Measurements from ENCODE around the gene AGBL4.
"Not testable (repeated sequence)": the region's sequence is repeated elsewhere in the genome, so short reads cannot be mapped to it uniquely, and the experiment has no call there.

Gene AGBL4

DNA sequence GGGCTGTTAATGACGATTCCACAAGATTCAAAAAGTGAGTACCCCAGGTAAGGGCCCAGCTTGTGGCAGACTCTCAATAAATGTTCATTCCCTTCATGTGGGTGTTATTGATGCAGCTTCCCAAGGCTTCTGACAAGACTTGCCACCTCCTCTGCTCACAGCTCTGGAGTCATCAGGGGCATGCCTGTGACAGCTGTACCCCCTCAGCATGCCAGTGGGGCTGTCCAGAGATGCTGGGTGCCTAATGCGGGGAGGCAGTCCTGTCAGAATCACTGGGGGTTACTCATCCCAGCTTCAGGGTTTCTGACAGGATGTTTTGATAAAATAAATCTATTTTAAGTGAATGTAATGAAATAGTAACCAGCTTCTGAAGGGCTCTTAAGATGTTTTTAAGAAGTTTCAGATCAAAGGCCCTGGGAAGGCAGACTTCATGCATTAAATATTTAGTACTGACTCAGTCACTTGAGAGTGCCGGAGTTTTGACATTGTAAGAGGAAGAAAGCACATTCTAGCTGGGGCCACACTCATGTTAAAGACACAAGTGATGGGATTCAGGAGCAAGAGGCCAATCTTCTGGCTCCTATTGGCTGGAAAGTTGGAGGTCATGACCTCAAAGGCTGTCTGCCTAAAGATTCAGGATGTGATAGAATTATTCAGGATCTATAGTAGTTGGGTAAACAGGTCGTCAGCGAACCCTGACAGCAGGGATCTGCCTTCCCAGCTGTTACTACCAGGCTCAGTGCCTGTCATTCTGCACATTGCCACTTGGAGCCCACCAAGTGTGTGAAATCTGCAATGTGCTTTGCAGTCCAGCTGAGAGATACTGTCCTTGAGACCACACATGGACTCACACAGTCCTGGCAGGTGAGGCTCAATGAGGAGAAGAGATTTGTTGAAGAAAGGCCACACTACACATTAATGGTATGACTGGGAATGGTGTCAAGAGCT is 1007.5 kb downstream of the AGBL4 start:
- DNase-seq = no peak

DNA sequence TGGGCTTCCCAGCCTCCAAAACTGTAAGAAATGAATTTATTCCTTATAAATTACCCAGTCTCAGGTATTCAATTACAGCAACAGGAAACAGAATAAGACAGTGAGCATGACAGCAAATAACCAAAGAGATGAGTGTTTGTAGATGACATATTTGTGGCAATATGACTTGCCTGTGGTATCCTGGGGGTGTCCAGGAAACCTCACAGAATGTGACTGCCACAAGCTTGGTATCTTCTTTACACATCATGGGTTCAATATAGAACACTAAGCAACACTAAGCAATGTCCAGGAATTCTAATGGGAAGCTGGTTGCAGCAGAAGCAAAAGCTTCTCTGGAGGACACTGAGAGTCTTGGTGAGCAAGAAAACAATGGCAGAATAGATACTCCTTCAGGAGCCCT is 1010.7 kb downstream of the AGBL4 start:
- DNase-seq = no peak

DNA sequence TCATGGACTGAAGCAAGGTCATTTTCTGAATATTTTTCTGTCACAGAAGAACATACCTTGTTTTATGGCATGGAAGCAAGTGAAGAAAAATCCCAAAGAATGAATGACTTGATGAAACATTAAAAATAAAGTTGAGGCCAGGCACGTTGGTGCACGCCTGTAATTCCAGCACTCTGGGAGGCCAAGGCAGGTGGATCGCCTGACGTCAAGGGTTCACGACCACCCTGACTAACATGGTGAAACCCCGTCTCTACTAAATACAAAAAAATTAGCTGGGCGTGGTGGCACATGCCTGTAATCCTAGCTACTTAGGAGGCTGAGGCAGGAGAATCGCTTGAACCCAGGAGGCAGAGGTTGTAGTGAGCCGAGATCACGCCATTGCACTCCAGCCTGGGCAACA is 1020.8 kb downstream of the AGBL4 start:
- not testable (repeated sequence) for DNase-seq

DNA sequence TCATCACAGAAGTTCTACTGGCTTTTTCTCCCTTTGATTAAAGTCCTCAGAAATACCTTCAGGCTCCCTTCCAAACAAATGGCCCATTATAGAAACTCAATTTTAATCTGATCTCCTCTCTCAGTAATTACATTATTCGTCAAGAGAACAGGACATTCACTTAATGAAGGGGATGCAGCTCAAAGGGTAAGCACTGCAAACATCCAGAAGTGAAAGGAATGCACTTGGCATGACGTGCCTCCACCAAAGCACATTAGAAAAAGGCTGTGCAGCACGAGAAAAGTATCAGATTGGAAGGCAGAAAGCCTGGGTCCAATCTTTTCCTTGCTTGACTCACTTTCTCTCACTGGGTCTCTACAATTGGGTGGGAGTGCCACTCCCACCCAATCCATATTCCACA is 1024.4 kb downstream of the AGBL4 start:
- no peak for DNase-seq

DNA sequence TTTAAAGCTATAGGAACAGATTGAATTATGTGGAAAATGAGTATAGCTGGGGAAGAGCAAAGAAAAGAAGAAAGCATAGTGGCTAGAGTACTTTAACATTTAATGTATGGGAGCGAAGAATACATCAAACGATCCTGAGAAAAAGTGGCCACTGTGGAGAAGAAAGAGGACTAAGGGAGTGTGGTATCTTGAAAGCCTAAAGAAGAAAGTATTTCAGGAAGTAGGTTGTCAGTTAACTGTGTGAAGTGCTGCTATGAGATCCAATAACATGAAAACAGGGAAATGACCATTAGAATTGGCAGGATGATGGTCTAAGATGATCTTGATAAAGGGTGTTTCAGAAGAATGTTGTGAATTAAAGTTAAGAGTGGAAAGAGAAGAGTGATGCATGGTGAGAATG is 1027.4 kb downstream of the AGBL4 start:
- DNase-seq = no peak

DNA sequence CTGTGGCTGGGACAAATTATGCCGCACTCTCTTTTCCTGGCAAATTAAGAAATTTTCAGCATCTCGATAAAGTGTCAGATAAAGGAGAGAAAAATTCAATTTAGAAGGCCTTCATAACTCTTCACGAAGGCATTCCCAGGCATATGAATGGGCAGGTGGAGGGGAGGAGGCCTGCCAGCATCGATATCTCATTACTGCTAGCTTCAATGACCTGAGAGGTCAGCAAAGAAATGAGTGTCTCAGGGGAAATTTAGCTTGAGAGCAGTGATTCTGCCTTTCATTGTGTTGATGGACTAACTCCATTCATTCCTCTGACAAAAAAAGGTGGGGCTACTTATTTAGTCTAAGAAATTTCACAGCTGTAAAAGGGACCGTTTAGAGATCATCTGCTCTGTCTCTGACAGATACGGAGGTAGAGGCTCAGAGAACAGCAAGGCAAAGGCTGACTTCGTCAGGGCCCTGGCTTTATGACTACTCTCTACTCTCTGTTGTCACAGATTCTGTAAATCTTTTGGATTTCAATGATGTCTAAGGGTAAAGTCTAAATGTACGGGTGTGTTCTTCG is 1035.0 kb downstream of the AGBL4 start:
- no peak for DNase-seq

DNA sequence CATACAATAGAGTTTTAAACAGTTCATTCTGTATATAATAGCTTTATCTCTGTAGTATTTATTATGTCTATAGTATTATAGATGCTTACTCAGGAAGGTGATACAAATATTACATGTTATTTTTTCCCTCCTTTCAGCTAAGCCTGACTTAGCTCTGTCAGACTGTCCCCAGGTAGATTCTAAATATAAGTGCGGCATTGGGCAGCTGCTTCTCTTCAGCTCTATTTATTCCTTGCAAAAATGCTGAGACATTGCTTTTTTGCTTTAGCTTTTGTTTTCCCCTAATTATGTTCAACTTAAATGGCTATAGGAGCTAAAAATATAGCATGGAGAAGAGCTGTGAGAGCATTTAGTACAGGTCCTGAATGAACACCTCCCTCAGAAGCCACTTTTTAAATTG is 1043.8 kb downstream of the AGBL4 start:
- no peak for DNase-seq

DNA sequence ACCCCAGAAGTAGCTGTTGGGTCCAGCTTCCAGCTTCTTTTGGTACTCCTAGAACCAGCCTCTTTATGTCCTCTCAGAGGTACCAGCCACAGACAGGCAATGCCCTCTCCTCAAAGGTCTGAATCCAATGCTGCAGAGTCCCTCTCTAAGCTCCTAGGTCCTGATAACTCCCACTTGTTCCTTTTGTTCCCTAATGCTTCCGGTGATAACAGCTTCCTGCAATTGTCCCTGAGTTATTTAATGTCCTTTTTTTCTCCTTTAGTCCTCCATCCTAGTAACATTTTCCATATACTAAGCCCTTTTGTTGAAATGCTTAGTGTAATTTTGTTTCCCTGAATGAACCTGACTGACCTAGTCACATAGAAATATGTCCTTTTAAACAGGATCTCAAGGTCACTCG is 1045.3 kb downstream of the AGBL4 start:
- DNase-seq = no peak

DNA sequence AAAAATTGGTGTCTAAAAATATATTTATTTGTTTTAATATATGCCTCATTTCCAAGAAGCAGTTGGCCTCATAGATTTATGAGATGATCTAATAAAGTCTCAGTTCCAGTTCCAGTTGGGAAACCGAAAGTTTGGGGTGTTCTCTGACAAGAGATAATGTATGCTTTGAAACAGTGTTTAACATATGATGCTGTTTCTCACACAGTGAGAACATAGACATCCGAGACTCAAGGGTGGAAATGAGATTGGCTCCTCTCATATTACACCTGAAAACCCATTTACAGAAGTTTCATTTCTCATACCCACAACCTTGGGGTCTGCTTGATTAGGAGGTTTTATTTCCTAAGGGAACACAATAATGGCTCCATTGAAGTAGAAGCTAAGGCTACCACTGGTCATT is 1046.5 kb downstream of the AGBL4 start:
- DNase-seq = no peak

DNA sequence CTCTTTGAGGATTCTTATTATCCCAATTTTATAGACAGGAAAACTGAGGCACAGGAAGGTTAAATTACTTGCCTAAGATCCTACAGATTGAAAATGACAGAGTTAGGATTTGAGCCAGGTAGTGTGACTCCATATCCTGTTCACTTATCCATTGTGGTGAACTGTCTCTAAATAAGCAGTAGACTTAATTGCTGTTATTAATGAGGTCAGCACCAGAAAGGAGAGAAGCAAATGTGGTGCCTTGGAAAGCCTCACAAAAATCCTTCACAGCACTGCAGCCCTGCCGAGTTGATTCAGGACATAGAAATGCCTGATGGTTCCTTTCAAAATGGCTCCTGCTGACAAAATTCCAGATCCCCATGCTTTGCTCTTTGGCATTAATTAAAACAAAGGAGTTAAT is 1053.8 kb downstream of the AGBL4 start:
- no peak for DNase-seq

DNA sequence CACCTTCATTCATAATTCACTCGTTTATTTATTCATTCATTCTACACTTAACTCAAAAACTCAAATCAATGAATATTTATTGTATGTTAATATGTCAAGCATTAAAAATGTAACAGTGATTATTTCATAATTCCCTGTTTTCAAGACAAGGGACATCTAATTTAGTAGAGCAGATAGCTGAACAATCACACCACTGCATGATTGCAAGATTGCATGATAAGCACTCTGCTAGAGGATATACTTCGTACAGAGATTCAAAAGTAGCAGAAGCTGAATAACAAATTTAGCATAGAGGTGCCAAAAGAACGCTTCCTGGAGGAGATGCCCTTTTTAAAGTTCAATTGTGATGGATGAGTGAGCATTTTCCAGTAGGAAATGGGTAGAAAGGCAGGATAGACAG is 1056.4 kb downstream of the AGBL4 start:
- DNase-seq = no peak

DNA sequence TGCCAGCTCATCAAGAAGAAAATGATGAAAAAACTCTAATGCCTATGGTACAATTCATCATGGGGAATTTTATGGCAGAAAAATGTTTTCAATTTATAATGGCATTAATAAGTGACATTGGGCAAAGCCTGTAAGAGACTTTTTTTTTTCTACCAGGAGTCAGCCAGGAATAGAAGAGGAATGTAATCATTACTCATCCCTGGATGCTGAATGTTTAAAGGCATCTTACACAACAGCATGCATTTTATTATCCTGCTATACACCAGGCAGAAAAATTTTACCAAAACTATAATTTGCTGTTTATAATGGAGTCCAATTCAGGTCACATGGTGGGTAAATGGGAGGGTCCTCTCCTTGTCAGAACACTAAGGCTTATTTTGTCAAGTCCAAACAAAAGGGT is 1057.2 kb downstream of the AGBL4 start:
- DNase-seq = no peak

DNA sequence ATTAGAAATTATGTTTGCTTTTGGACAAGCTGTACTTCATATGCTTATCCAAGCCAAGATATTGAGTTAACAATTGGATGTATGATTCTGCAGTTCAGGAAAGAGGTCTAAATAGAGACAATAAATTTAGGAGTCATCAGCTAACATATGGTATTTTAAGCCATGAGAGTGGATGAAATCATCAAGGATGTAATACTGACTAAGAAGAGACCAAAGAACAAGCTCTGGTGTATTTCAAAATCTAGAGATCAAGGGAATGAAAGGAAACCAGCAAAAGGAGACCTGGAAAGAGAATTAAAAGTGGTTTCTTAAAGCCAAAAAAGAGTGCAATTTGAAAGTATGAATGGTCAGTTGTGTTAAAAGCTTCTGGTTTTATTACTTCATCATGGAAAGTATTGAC is 1063.4 kb downstream of the AGBL4 start:
- DNase-seq = no peak

DNA sequence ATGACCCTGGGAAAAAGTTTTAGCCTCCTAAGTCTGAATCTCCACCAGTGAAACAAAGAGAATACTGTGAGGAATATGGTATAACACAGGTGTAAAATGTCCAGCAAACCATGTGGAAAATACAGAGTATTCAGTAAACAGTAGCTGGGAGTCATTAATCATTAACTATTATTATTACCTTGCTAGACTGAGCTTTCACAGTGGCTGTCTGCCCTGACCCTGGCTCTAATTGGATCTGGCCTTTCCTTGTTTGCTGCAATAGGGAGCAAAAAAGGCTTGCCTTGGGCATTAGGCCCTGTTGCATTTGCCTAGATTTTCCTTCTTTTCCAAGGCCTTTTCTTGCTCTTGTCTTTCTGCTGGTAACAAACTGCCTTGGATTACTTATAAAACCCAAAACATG is 1068.0 kb downstream of the AGBL4 start:
- no peak for DNase-seq

DNA sequence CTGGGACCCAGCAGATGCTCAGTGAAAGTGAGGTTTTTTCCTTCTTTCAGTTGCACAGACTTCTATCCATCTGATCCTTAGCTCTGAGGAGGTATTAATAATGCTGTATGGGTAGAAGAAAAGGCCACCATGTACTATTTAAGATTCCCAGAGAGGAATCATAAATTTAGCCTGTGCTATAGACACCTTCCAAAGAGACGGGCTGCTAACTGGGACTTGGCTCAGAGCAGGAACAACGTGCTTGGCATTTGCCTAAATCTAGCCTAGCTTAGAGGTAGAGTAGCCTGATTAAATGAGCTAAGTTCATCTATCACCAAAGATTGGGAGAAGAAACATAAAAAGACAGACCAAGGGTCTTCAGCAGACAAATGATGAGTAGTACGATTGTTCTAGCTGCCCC is 1070.1 kb downstream of the AGBL4 start:
- no peak for DNase-seq

DNA sequence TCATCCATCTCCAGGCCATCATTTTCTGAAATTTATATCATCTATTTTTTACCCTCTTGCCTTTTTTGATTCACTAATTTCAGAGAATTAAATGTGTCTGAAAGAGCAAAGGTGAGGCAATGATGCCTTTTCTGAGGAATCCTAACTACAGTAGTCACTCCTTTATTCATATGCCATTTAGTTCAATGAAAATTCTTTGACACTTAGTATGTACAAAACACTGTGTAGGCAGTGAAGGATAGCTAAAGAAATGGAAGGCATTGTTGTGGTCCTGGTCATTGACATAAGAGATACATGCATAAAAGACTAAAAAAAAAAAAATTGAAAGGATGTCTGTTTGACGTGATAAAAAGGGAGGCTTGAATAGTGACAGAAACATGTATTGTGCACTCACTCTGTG is 1075.2 kb downstream of the AGBL4 start:
- DNase-seq = no peak

DNA sequence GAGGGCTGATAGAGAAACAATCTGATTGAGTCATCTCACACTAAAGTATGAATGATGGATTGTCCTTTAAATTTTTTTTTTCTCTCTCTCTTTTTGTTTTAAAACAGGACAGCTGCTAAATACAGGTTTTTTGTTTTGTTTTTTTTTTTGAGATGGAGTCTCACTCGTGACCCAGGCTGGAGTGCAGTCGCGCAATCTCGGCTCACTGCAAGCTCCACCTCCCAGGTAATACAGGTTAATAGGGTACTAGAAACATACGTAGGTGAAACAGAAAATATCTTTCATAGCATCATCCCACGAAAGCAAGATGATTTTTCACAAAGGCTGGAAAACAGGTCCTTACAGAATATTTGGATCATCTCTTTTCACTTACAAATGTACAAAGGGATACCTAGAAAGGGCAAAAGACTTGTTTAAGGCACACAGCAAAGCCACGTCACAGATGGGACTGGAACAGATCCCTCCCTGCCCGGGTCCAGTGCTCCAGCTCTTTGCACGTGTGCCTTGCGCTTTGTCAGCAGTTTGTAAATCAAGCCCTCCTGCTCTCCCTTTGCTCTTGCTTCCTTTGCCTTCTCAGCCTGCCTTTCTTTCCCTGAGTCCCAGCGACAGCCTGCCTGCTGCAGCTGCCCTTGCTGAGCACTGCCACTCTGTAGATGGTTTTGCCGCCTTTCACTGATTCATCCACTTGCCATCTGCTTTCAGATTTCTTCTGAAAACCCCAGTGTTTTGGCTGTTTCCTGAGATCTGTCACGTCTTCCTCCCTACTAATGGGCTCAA is 1075.8 kb downstream of the AGBL4 start:
- no peak for DNase-seq

DNA sequence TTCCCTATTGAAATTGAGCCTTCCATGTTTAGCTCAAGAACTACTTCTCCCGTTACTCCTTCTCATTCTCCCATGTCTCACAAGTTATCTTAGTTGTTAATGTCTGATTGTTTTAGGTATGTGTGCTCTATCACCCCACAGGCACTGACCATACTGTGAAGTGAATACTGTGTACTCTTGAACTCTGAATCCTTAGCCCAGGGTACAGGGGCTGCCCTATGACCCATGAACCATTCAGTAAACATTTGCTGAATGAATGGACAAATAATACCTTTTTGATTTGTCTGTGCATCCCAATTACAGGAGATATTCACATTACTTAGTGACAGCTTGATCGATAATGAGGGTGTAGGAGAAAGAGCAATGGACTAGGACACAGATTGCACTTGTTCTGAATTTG is 1077.7 kb downstream of the AGBL4 start:
- DNase-seq = no peak

DNA sequence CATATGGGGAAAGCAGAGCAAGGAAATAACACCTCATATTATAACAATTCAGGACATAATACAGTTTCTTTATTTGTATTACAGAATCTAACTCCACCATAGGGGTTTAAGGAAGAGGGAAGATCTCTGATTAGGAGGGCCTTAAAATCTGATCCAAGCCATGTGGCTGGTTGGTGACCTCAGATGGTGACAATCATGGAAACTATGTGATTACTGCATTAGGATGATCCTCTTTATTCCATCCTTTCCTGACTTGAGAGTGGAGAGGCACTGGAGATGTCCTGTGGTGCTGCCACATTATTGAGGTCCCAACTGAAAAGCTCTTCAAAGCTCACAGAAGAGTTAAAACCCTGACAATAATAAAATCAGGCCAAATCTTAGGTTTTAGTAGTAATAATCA is 1078.9 kb downstream of the AGBL4 start:
- DNase-seq = no peak

DNA sequence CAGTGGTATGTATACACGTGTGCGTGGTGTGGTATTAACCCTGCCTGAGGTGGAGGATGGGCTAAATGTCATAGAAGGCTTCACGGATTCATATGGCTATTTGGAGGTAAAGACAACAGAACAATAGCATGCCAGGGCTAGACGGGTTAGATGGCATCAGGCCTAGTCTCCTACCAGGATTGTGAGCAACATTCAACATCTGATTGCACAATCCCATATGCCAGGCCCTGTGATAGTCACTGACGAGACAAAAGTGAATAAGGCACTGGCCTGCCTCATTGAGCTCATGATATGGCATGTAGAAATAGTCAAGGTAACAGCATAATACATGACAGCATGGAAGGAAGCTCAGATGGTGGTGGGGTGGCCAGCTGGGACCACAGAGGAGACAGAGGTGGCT is 1079.9 kb downstream of the AGBL4 start:
- DNase-seq = no peak

DNA sequence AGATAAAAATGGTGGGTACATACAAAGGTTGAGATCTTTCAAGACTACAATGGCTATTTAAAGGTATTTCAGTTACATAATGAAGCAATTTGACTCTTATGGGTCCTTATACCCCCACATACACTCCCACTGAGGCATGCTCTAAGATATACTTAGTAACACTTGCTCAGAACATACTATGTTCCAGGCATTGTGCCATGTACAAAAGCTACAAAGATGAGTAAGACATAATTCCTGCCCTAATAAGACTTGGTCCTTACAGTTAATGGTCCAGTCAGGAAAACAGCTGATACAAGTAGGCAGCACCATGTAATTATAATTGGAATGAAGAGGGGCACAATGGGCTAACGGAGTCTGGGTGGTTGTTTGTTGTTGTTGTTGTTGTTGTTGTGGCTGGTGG is 1080.4 kb downstream of the AGBL4 start:
- DNase-seq = no peak

DNA sequence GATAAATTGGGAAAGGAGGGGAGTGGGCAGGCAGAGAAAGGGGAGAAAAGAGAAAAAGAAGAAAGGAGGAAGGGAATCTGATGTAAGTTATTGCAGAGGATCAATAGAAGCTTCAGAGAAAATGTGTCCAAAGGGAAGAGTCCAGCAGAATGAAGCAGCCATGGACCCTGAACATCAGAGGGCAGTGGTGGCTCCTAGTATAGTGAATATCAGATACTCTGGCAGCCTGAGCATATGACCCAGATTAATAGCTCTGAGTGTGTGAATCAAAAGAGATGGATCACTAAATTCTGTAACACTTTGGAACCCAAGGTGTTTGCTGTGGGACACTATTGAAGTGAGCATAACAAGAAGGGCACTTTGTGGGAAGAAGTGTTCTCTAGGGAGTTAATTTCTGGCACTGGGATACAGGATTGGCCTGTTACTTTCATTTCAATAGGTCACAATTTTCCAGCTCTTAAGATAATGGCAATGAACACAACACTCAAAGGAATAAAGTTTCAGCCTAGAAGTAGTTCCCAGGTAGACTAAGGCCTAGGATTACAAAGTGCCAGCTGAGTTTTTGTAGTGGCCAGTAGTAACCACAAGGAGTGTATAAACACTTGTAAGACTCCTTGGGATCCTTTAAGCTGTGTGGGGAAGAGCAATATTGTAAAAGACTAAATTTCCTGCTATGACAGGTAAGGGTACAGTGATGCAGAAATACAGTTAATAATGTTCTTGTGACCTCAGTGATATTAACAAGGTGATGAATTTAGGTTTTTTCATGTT is 1082.6 kb downstream of the AGBL4 start:
- no peak for DNase-seq

DNA sequence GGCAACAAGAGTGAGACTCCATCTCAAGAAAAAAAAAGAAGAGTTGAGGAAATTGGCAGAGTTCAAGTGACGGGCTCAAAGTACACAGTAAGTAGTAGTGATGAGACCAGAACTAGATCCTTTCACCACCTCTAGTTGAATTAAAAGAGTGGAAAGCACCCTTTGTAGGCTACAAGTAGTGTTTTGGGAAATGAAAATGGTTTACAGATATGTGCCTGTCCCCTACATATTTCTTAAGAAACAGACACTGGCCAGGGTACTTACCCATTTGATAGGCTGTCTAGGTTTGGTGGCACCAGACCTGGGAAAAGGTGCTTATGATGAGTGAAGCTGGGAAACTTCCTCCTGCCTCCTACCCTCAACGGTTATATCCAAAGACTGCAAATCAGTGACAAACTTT is 1083.4 kb downstream of the AGBL4 start:
- no peak for DNase-seq
